GM19372 (cell line): ENCODE results near the gene TEX9.
"Not testable (repeated sequence)": the region's sequence is repeated elsewhere in the genome, so short reads cannot be mapped to it uniquely, and the experiment has no call there.

Experiments used
- ATAC-seq: cut with Tn5 transposase; IDR thresholded peaks from one replicate; pipeline ENCODE4 v1.9.1; 2021; ENCODE audit warnings: mild to moderate bottlenecking, low read depth, moderate library complexity; ENCODE audit not compliant: unreplicated experiment

Gene TEX9

GRCh38 chr15:56361987-56362386, 3.2 kb upstream of the TEX9 start:
- no peak for ATAC-seq

DNA sequence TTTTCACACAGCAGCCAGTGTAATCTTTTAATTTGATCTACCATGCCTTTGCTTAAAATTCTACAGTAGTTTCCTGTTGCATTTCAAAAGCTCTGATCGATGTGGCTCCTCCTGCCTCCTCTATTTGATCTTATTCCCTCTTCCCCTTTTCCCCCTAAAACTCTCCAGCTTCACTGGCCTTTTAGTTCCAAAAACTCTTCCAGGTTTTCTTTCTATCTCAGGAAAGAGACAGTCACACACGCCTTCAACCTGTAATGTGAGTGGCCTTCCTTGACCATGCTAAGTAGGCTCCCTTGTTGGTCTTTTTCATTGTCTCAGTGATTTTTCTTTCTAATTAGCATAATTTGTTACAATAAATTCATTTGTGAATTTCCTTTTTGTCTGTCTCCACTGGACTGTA, 985 bp downstream of the TEX9 start:
- no peak for ATAC-seq

- no peak for ATAC-seq
Measured at GRCh38 chr15:56367156-56367555, 1.9 kb downstream of the TEX9 start.

GRCh38 chr15:56369234-56369633, 4.0 kb downstream of the TEX9 start:
- ATAC-seq, result no peak

DNA sequence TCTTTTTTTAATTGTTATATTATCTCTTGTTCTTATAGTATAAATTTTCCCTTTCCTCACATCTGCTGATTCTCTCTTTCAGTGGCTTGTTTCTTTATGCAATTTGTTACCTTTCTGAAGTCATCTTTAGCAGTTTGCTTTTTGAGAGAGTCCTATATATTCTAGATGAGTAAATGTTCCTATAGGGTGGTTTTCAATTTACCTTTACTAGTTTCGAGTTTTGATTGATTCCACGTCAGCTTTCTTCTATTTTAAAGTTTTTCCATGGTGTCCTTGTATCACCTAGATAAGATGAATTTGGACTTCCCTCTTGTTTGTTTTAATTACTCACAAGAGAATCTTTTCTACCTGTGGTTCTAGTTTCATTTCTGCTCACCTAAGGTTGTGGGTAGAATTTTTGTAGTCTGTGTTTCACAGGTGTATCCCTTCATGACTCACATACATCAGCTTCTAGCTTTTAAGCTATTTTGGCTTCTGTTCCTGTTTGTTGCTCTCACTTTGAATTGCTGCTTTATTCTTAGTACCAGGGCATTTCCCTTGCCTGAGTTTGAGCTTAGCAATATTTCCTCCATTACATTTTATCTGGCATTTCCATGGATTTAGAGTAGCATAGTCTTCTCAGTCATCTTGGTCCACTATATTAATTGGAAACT, 6.4 kb downstream of the TEX9 start:
- ATAC-seq, result peak; percentile 90

- ATAC-seq, result not testable (repeated sequence)
Measured at GRCh38 chr15:56374693-56375092, 9.5 kb downstream of the TEX9 start.

DNA sequence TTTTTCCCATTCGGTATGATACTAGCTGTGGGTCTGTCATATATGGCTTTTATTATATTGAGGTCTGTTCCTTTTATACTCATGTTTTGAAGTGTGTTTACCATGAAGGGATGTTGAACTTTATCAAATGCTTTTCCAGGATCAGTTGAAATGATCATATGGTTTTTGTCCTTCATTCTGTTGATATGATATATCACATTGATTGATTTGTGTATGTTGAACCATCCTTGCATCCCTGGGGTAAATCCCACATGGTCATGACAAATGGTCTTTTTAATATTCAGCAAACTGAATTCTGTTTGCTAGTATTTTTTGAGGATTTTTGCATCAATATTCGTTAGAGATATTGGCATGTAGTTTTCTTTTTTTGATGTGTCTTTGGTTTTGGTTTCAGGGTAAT, 12.6 kb downstream of the TEX9 start:
- not testable (repeated sequence) for ATAC-seq

DNA sequence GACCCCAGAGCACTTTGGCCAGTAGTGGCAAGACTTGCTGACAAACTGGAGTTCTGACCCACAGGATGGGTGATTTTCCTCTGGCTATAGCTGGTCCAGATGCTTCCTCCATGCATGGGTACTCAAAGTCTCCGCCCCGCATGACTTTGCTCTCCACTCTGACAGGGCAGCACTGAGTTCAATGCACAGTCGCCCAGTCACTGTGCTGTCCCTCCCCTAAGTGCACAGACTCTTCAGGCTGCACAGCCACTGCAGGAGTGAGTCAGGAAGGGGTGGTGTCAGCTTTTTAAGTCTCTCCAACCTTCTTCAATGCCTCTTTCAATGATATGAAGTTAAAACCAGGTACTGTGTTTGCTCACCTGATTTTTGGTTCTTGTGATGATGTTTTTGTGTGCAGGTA, 17.8 kb downstream of the TEX9 start:
- ATAC-seq, result no peak

- ATAC-seq, result no peak
Measured at GRCh38 chr15:56385908-56386307, 20.7 kb downstream of the TEX9 start.

DNA sequence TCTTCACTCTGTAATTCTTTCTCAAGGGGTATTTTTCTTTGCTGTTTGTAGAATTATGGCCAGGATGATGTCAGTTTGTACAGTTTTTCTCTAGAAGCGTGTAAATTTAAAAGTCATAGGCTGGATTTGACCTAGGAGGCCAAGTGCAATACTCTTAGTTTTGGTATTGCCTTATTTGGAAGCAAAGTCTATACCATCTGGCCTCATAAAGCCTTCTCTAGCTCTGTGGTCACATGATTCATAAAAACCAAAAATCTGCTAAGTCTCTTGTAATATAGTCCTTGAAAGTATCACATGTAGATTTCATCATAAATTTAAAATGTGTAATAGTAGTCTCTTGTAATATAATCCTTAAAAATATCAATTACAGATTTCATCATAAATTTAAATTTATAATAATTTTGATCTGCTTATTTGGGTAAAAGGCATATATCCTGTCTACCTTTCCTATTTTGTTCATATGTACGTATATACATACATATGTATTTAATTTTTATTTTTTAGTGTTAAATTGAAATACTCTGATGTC, 25.6 kb downstream of the TEX9 start:
- no peak for ATAC-seq

- ATAC-seq, result no peak
Measured at GRCh38 chr15:56393277-56393676, 28.1 kb downstream of the TEX9 start.

DNA sequence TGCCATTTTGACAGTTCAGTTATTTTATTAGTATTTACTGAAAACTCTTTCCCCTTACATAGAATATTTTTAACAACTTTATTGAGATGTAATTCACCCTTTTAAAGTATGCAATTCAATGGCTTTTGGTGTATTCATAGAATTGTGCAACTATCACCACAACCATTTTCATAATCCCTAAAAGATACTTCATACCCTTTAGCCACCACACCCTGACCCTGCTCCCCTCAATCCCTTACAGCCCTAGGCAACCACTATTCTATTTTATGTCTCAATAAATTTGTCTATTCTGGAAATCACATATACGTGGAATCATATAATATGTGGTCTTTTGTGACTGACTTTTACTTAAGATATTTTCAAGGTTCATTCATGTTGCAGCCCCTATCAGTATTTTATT, 29.7 kb downstream of the TEX9 start:
- no peak for ATAC-seq

DNA sequence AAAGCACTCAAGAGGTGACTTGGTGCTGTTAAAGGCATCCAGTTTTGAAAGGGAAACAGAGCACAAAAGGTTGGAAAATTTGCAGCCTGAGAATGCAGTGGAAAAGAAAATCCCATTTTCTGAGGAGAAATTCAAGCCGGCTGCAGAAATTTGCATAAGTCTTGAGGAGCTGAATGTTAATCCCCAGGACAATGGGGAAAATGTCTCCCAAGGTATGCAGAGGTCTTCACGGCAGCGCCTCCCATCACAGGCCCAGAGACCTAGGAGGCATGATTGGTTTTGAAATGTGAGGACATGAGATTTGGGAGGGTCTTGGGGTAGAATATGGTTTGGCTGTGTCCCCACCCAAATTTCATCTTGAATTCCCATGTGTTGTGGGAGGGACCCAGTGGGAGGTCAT, 32.1 kb downstream of the TEX9 start:
- ATAC-seq, result not testable (repeated sequence)

GRCh38 chr15:56399209-56399608, 34.0 kb downstream of the TEX9 start:
- ATAC-seq, result not testable (repeated sequence)

GRCh38 chr15:56410721-56411120, 45.5 kb downstream of the TEX9 start:
- no peak for ATAC-seq

DNA sequence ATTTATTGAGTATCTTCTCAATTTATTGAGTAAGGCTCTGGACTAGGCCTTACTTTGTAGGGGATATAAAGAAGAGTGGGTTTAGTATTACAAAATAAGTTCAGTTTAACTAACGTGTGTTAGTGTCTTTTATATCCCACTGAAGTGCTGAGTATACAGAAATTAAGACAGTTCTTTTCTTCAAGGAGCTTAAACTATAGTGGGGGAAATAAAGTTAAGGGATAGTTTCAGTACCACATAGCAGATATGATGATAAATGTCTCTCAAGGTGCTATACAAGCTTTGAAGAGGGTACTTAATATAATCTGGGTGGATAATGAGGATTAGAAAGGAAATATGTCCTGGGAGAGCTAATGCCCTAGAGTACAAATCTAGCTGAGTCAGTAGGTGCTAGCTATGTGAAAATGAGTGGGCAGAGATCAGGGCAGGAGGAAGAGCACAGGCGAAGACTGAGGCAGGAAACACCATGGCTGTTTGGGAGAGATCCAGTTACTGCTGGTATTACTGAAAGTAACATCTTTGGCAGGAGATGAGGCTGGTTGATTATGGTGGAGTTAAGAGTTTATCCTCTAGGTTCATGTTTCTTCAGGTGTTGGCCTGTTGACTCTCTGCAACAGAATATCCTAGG, 46.0 kb downstream of the TEX9 start:
- no peak for ATAC-seq

- ATAC-seq, result not testable (repeated sequence)
Measured at GRCh38 chr15:56413114-56413733, 48.0 kb downstream of the TEX9 start.

GRCh38 chr15:56425276-56425675, 60.0 kb downstream of the TEX9 start:
- no peak for ATAC-seq

- ATAC-seq, result no peak
Measured at GRCh38 chr15:56425976-56426375, 60.8 kb downstream of the TEX9 start.

DNA sequence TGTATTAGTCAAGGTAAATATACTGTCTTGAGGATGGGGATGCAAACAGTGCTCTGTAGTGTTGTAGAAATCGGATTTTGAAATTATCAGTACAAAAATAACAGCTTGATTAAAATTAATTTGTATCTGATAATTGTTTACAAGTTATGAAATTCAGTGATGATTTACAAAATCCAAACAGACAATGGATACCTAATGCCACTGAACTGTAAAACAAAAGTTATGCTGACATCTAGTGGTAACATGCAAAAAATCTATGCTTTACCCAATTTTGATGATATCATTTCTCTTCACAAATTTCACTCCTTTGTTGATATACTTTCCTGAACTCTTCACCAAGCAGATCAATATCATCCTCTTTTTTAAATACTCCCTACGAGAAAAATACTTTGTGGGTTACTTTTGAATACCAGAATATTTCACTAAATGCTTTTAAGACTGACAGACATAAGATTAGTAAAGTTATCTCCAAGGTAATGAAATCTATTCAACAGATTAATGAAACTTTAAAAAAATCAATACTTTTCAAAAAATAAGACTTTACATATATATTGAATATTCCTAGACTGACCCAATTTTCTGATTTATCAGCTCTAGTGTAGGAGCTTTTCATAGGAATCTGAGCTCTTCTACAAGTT, 63.7 kb downstream of the TEX9 start:
- ATAC-seq, result no peak

DNA sequence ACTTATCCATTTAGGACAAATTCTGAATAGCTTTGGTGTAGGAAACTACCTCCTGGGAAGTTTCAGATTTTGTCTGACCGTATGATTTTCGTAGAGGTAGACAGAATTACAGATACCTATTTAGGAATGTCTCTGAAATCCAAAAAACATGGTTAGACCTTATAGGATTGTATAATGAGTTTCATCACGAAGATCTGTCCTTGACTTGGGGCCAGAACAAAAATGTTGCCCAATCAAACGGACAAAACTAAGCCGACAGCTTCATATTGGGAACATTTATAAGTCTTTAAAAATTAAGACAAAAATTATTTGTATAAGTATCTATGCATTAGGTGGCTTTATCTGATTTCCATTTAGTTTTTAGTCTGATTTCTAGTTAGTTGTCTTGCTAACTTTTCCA, 67.1 kb downstream of the TEX9 start:
- ATAC-seq, result no peak
